ENCODE measurements around the gene RD3L.
"Not testable (repeated sequence)": the region's sequence is repeated elsewhere in the genome, so short reads cannot be mapped to it uniquely, and the experiment has no call there.

Gene RD3L

DNA sequence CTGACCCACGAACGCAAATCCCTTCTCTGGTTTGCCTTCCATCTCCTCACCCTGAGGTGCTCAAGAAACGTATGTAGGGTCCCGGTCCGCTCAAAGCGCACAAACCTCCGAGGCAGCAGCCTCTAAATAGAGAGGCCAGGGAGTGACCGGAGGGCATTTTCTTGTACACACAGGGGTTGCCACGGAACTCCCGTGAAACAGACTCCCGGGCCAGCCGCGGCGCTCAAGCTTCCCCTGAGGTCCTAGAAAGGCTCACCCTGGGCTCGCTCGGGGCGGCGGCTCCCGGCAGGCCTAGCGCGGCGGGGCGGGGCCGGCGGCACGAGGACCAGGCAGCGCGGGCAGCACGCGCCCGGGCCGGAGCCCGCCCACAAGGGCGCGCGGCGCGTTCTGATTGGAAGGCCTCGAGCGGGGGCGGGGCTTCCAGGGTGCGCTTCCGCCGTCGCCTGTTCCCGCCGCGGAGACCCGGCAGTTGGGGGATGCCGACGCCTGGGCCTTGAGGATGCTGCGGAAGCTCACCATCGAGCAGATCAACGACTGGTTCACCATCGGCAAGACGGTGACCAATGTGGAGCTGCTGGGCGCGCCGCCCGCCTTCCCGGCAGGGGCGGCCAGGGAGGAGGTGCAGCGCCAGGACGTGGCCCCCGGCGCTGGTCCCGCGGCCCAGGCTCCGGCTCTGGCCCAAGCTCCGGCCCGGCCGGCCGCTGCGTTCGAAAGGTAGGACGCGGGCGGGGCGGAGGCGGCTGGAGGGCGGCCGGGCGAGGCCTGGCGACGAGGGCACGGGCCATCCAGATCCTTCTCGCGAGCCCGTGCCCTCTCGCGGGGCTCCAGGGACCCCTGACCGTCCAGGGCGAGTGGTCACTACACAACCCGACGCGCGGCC is 14.1 kb downstream of the RD3L start, which contains the start of gene TDRD9:
TDRD9 (plus strand) TSS at position 446 of the 880 bp plus-strand sequence; CDS start at position 500, 54 bp downstream.
- no peak for DNase-seq (ENCODE audit: low spot score)

- DNase-seq (ENCODE audit: low spot score) = no peak
These were observed 14.8 kb downstream of the RD3L start for GRCh38 chr14:103927566-103927965.

- no peak for DNase-seq (ENCODE audit: low spot score)
These were observed 17.0 kb downstream of the RD3L start for GRCh38 chr14:103925316-103925715.

DNA sequence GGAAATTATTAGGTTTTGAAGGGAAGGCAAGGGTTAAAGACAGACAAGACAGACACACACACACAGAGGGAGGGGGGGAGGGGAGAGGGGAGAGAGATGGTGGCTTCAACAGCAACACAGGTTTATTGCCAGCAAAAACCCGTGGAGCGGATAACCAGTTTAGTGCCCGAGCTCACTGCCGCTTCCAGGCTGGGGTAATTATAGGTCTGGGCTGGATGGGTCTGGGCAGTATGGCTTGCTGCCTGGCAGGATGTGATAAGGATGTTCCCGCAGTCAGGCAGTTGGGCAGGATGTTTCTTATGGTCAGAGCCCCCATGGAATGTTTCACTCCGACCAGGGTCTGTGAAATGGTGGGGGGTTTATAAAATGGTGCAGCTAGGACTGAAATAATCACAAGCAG is 18.5 kb downstream of the RD3L start:
- no peak for DNase-seq (ENCODE audit: low spot score)

DNA sequence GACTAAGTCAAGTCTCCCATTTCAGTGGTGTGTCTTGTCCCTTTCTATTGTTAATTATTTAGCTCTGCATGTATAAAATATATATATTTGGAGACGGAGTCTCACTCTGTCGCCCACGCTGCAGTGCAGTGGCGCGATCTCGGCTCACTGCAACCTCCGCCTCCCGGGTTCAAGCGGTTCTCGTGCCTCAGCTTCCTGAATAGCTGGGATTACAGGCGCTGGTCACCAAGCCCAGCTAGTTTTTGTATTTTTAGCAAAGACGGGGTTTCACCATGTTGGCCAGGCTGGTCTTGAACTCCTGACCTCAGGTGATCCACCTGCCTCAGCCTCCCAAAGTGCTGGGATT is 20.5 kb downstream of the RD3L start:
- DNase-seq (ENCODE audit: low spot score) = not testable (repeated sequence)

DNA sequence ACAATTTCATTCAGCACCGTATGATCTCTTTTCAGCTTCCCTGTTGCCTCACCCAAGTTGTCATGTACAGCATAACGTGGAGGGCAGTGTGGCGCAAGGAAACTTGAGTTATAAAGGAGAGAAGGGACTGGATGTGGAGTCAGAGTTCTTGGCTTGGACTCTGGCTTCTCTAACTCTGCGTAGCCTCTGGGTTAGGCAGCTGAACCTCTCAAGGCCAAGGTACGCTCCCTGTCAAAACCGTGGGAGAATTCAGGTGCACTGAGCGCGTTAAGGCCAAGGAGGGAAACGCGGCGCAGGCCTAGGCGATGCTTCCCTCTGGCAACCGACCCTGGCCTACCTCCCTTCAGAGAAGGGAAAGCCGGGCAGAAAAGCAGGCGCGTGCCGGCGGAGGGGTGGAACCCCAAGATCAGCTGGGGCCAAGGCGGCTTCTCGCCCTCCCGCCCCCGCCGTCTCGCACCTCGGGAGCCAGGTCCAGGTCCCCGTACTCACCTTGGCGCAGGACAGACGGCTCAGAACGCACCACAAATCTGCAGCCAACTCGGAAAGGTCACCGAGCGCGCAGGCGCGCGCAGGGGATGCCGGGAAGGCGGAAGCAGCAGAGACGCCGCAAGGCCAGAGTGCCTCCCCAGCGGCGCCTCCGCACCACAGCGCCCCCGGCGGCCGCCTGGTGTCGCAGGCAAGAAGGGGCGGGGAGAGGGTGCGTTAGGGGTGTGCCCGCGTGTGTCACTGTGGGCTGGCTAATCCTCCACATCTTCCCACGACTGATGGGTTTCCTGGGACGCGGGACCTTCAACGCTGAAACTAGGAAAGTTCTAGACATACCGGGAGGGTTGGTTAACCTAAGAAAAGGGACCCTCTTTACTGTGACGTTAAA is 21.1 kb downstream of the RD3L start:
- DNase-seq (ENCODE audit: low spot score) = peak; percentile 97

DNA sequence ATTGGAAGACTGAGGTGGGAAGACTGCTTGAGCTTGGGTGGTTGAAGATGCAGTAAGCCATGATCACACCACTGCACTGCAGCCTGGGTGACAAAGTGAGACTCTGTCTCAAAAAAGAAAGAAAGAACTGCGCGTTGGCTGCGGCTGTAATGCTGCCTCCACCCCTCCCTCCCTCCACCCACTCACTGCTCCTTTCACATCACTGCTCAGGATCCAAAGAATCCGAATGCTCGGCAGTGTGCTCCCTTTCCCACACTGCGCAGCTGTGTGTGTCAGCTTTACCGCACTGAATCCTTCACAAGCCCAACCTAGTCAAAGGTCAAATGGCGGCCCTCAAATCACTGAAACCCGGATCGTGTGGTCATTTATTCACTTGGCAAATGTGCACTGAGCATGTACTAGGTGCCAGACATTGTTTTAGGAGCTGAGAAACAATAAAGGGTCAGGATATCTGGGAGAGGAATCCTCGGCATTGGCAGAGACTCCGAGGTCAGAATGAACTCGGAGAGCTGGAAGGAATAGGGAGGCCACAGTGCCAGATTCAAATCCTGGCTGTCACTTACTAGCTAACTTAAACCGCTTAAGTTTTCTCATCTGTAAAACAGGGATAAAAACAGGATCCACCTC is 25.6 kb downstream of the RD3L start:
- no peak for DNase-seq (ENCODE audit: low spot score)

DNA sequence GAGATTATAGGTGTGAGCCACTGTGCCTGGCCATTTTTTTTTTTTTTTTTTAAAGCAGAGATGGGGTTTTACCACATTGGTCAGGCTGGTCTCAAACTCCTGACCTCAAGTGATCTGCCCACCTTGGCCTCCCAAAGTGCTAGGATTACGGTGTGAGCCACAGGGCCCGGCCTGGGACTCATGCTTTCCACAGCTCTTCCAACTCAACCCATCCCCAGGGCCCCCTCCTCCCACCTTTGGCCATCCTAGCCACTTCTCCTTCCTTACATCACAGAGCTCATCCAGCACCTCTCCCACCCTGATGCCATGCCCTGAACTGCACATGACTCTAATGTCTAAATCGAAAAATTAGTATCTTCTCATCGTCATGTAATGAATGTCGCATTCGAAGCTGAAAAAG is 26.7 kb downstream of the RD3L start:
- DNase-seq (ENCODE audit: low spot score) = no peak

GRCh38 chr14:103910984-103911383 is 31.3 kb downstream of the RD3L start:
- DNase-seq (ENCODE audit: low spot score) = no peak

- peak; percentile 93 for DNase-seq (ENCODE audit: low spot score)
These were observed 31.9 kb downstream of the RD3L start for GRCh38 chr14:103910262-103910935.

DNA sequence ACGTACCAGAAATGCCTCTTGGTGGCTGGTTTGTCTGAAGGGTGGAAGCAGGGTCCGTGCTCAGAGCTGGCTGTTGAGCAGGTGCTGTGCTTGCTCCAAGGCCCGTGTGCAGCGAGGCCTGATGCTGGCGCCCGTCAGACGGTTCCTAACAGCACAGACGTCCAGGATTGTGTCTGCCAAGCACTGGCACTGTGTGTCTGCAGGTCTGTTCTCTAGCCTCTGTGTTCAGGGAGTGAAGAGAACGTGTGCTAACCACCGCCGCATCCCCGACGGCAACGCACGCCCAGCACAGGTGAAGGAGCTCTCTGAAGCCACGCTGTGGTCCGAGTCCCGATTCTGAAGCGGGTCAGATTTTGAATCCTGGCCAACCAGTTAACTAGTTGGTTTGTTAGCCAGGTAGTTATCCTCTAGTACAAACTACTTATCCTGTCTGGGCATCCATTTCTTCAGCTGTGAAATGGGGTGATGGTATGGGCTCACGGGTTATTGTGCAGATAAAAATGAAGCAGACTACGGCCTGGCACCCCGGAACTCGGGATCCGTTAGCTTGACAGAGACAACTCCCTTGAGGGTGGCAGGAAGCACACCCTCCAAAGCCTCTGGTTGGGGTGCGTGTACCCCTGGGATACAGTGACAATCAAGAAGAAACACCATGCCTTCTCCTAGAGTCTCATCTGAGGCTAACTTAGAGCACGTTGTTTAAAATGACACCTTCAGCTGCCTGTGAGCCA is 32.6 kb downstream of the RD3L start:
- DNase-seq (ENCODE audit: low spot score) = no peak

GRCh38 chr14:103908580-103908979 is 33.7 kb downstream of the RD3L start:
- DNase-seq (ENCODE audit: low spot score) = no peak

GRCh38 chr14:103905842-103906456 is 36.4 kb downstream of the RD3L start:
- DNase-seq (ENCODE audit: low spot score) = peak; percentile 70

GRCh38 chr14:103904493-103905107 is 37.7 kb downstream of the RD3L start:
- DNase-seq (ENCODE audit: low spot score) = no peak

DNA sequence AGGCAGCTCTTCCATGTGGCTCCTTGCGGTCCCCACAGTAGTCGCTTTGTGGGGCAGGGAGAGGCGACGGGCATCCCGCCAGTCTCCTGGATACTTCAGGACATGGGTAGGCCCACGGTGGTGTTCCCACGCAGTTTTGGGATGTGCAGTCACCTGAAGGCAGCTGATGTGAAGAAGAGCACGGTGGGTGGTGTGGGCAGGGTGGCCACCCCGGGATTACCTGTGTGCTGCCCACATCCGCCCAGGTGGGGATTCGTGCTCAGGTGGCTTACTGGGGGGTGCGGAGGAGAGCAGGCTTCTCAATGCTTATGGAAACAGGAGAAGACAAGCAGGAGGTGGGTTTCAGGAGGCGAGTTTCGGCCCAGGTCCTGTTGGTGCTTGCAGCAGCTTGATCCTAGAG is 42.5 kb downstream of the RD3L start:
- DNase-seq (ENCODE audit: low spot score) = no peak

DNA sequence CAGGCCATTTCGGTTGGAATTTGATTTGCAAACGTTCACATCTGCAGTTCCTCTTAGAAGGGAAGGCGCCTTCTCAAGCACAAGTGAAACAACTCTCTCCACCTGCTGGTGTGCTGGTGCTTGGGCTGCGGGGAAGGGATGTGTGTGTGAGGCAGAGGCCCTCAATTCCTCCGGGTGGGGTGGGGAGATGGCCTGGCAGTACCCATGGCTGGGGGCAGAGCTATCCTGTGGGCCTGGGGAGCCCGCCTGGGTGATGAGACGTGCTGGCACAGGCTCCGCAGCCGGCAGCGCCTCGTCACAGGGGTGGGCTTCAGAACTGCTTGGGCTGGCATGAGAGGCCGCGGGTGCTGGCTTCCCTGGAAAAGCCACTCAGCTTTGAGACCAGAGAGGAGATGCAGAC is 43.0 kb downstream of the RD3L start:
- DNase-seq (ENCODE audit: low spot score) = no peak

GRCh38 chr14:103898711-103899110 is 43.6 kb downstream of the RD3L start:
- DNase-seq (ENCODE audit: low spot score) = no peak

DNA sequence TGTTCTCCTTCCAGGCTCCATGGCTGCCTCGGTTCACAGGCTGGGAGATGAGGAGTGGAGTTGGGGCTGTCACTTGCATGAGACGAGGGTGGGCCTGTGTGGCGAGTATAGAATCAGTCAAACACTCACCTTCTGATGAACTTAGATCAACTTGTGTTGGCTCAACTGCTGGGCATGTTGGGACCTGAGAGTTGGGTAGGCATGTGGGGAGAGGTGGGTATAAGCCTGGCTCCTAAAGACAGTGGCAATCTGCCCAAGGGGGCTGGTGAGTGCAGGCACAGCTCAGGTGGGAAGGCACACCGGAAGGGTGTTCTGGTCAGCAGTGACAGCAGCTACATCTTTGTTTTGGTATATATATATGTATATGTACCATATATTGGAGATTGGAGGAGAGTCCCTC is 44.1 kb downstream of the RD3L start:
- DNase-seq (ENCODE audit: low spot score) = no peak

DNA sequence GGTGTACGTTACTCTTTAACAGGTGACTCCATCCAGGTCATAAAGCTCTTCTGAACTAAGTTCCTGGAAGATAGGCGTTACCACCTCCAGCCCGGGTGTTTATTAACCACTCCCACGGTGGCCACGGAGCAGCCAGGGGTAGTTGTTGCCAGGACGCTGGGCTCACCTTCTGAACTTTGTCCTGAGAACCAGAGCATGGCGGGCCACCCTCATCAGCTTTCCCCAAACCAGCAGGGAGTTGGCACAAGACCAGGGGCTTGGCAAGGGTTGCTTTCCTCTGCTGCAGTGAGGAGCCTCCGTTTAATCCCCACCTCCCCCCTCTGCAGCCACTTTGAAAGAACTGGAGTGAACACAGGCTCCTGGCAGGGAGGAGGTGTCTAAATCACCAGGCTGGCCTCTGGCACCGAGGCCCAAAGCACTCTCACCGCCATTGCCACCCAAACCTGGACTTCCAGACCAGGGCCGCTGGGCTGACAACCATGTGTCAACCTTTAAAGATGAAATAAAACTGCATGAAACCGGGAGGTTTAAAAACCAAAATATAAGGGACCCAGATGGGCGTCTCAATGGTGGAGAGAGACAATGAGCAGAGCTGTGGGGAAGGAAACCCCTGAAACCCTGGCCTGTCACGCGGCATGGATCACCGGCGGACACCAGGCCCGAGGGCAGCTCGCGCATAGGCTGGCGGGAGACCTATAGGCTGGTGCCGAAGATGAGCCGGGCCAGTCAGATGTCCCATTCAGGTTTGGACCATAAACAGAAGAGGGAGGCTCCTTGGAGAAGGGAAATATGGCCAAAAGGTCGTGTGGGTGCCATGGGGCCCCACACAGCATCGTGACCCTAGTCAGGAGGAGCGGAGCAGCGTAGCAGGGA is 45.0 kb downstream of the RD3L start:
- no peak for DNase-seq (ENCODE audit: low spot score)

All from iPS-NIHi11 (cell line).